A673 (cell line): ENCODE data around the gene XIAP.

Experiments
- EZH2 ChIP-seq: fragments of 200-600 bp; sonication (generic); IDR thresholded peaks from 2 replicates; pipeline ENCODE4 v1.6.1; 2017; ENCODE audit warnings: borderline replicate concordance, low read depth, mild to moderate bottlenecking, mixed read lengths, antibody characterized with exemption, low read length; ENCODE audit not compliant: poor library complexity, severe bottlenecking
- TF ChIP-seq, protein P1 (sequence below): fragments of 300-800, 200-600 bp; sonication (generic); conservative IDR thresholded peaks from 2 replicates; pipeline ENCODE4 v1.5.1; 2017; ENCODE audit warnings: low read depth, mild to moderate bottlenecking, antibody characterized with exemption, low read length, moderate library complexity, mixed read lengths

DNA sequence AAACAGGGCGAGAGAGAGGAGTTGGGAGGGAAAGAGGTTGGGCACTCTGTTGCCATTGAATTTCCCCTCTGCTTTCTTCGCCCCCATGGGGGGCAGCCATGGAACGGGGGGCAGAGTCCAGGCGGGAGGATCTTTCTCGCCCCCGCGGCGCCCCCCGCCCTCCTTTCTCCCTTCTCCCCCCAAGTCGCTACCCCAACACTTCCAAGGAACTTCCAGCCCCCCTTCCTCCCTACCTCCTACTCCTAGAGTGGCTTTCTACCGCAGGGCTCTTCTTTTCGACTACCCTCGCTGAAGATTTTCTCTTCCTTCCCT lies 101.1 kb downstream of the XIAP start:
- TF ChIP-seq, protein P1, sequence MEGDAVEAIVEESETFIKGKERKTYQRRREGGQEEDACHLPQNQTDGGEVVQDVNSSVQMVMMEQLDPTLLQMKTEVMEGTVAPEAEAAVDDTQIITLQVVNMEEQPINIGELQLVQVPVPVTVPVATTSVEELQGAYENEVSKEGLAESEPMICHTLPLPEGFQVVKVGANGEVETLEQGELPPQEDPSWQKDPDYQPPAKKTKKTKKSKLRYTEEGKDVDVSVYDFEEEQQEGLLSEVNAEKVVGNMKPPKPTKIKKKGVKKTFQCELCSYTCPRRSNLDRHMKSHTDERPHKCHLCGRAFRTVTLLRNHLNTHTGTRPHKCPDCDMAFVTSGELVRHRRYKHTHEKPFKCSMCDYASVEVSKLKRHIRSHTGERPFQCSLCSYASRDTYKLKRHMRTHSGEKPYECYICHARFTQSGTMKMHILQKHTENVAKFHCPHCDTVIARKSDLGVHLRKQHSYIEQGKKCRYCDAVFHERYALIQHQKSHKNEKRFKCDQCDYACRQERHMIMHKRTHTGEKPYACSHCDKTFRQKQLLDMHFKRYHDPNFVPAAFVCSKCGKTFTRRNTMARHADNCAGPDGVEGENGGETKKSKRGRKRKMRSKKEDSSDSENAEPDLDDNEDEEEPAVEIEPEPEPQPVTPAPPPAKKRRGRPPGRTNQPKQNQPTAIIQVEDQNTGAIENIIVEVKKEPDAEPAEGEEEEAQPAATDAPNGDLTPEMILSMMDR, result no peak
- TF ChIP-seq EZH2, result no peak
